Activated naive CD8-positive, alpha-beta T cell treated with anti-CD3 and anti-CD28 coated beads for 36 hours (primary cell): ENCODE measurements around the gene PRKCZ. TPM values are rescaled to one million over a fixed set of nuclear protein-coding genes. Genes with fewer than 3 reads are reported as not detected.

Experiments used
- DNase-seq: peaks from one replicate; pipeline ENCODE4 v3.0.0; 2021
- H3K27ac Mint-ChIP-seq: one replicate; pipeline ENCODE4 v1.8.0; 2022; ENCODE audit warnings: mild to moderate bottlenecking, moderate library complexity, mixed read lengths
- H3K27me3 Mint-ChIP-seq: one replicate; pipeline ENCODE4 v1.8.0; 2022; ENCODE audit warnings: mild to moderate bottlenecking, mixed read lengths
- H3K36me3 Mint-ChIP-seq: one replicate; pipeline ENCODE4 v1.8.0; 2021; ENCODE audit warnings: mild to moderate bottlenecking, mixed read lengths
- H3K4me1 Mint-ChIP-seq: one replicate; pipeline ENCODE4 v1.8.0; 2021; ENCODE audit warnings: mixed read lengths
- H3K4me3 Mint-ChIP-seq: one replicate; pipeline ENCODE4 v1.8.0; 2022; ENCODE audit warnings: mild to moderate bottlenecking, moderate library complexity, mixed read lengths
- H3K9me3 Mint-ChIP-seq: one replicate; pipeline ENCODE4 v1.8.0; 2022; ENCODE audit warnings: mixed read lengths
- total RNA-seq, 2 experiments: library from RNA; stranded (reverse); gene quantifications; one replicate each; pipeline ENCODE4 v1.2.3, GENCODE V29; 2021

PRKCZ gene
- total RNA-seq, 2 experiments from 2014 or later, result 11.1 to 13.0 TPM

- H3K4me3 Mint-ChIP-seq, result no peak overlapping the region
- no peaks in the 10 kb centered on the region for H3K9me3 Mint-ChIP-seq
- no peaks in the 10 kb centered on the region for H3K4me1 Mint-ChIP-seq
- no peaks in the 10 kb centered on the region for H3K36me3 Mint-ChIP-seq
- H3K27me3 Mint-ChIP-seq, result no peaks in the 10 kb centered on the region
- no peak overlapping the region for H3K27ac Mint-ChIP-seq
- no peak for DNase-seq
Observed at GRCh38 chr1:2032737-2033136, 17.5 kb upstream of the PRKCZ start.

- Mint-ChIP-seq H3K4me1 (no peaks in the 10 kb centered on the region), H3K9me3 (no peaks in the 10 kb centered on the region), H3K4me3 (no peak overlapping the region), H3K27me3 (no peaks in the 10 kb centered on the region), H3K36me3 (no peaks in the 10 kb centered on the region), H3K27ac (no peak overlapping the region)
- no peak for DNase-seq
Observed at GRCh38 chr1:2033165-2033564, 17.0 kb upstream of the PRKCZ start.

GRCh38 chr1:2036287-2036686, 13.9 kb upstream of the PRKCZ start:
- Mint-ChIP-seq H3K4me3 (no peak overlapping the region), H3K36me3 (no peaks in the 10 kb centered on the region), H3K27me3 (no peaks in the 10 kb centered on the region), H3K9me3 (no peaks in the 10 kb centered on the region), H3K4me1 (no peaks in the 10 kb centered on the region), H3K27ac (no peak overlapping the region)
- DNase-seq, result no peak

- H3K27me3 Mint-ChIP-seq, result no peaks in the 10 kb centered on the region
- H3K4me3 Mint-ChIP-seq, result no peak overlapping the region
- DNase-seq, result no peak
- no peaks in the 10 kb centered on the region for H3K4me1 Mint-ChIP-seq
- H3K9me3 Mint-ChIP-seq, result no peaks in the 10 kb centered on the region
- no peak overlapping the region for H3K27ac Mint-ChIP-seq
- H3K36me3 Mint-ChIP-seq, result no peaks in the 10 kb centered on the region
Observed at GRCh38 chr1:2037314-2037979, 12.8 kb upstream of the PRKCZ start.

- Mint-ChIP-seq H3K4me3 (no peak overlapping the region), H3K9me3 (no peaks in the 10 kb centered on the region), H3K27me3 (no peaks in the 10 kb centered on the region), H3K36me3 (no peaks in the 10 kb centered on the region), H3K4me1 (no peaks in the 10 kb centered on the region), H3K27ac (no peak overlapping the region)
- no peak for DNase-seq
Observed at GRCh38 chr1:2038229-2038628, 12.0 kb upstream of the PRKCZ start.

- Mint-ChIP-seq H3K4me3 (no peak overlapping the region), H3K27ac (no peak overlapping the region), H3K27me3 (no peaks in the 10 kb centered on the region), H3K9me3 (no peaks in the 10 kb centered on the region), H3K36me3 (no peaks in the 10 kb centered on the region), H3K4me1 (peaks cover 2% of the 10 kb centered on the region)
- no peak for DNase-seq
Observed at GRCh38 chr1:2039251-2039650, 11.0 kb upstream of the PRKCZ start.

GRCh38 chr1:2041305-2041704, 8.9 kb upstream of the PRKCZ start:
- no peaks in the 10 kb centered on the region for H3K9me3 Mint-ChIP-seq
- no peak for DNase-seq
- no peaks in the 10 kb centered on the region for H3K36me3 Mint-ChIP-seq
- H3K4me3 Mint-ChIP-seq, result no peak overlapping the region
- peaks cover 6% of the 10 kb centered on the region for H3K27me3 Mint-ChIP-seq
- H3K4me1 Mint-ChIP-seq, result peaks cover 8% of the 10 kb centered on the region
- no peak overlapping the region for H3K27ac Mint-ChIP-seq

GRCh38 chr1:2041887-2042286, 8.3 kb upstream of the PRKCZ start:
- Mint-ChIP-seq H3K27me3 (peaks cover 6% of the 10 kb centered on the region), H3K4me3 (no peak overlapping the region), H3K27ac (no peak overlapping the region), H3K9me3 (no peaks in the 10 kb centered on the region), H3K4me1 (peaks cover 8% of the 10 kb centered on the region), H3K36me3 (no peaks in the 10 kb centered on the region)
- no peak for DNase-seq

- H3K9me3 Mint-ChIP-seq, result no peaks in the 10 kb centered on the region
- H3K4me3 Mint-ChIP-seq, result no peak overlapping the region
- H3K27me3 Mint-ChIP-seq, result peaks cover 7% of the 10 kb centered on the region
- H3K4me1 Mint-ChIP-seq, result peaks cover 8% of the 10 kb centered on the region
- H3K36me3 Mint-ChIP-seq, result no peaks in the 10 kb centered on the region
- DNase-seq, result no peak
- no peak overlapping the region for H3K27ac Mint-ChIP-seq
Observed at GRCh38 chr1:2042830-2043773, 7.1 kb upstream of the PRKCZ start.

- Mint-ChIP-seq H3K9me3 (no peaks in the 10 kb centered on the region), H3K4me1 (peaks cover 8% of the 10 kb centered on the region), H3K4me3 (peak overlapping the region; percentile 60), H3K36me3 (no peaks in the 10 kb centered on the region), H3K27me3 (peaks cover 15% of the 10 kb centered on the region), H3K27ac (no peak overlapping the region)
- no peak for DNase-seq
Observed at GRCh38 chr1:2043886-2044285, 6.3 kb upstream of the PRKCZ start.

GRCh38 chr1:2044510-2045319, 5.5 kb upstream of the PRKCZ start:
- H3K27ac Mint-ChIP-seq, result peak overlapping the region; percentile 42
- H3K27me3 Mint-ChIP-seq, result peaks cover 21% of the 10 kb centered on the region
- no peaks in the 10 kb centered on the region for H3K9me3 Mint-ChIP-seq
- H3K36me3 Mint-ChIP-seq, result no peaks in the 10 kb centered on the region
- DNase-seq, result peak; percentile 89
- H3K4me3 Mint-ChIP-seq, result peak overlapping the region; percentile 69
- H3K4me1 Mint-ChIP-seq, result peaks cover 14% of the 10 kb centered on the region

GRCh38 chr1:2045468-2046173, 4.6 kb upstream of the PRKCZ start:
- H3K36me3 Mint-ChIP-seq, result no peaks in the 10 kb centered on the region
- peaks cover 14% of the 10 kb centered on the region for H3K4me1 Mint-ChIP-seq
- peak overlapping the region; percentile 10 for H3K27ac Mint-ChIP-seq
- DNase-seq, result no peak
- H3K27me3 Mint-ChIP-seq, result peaks cover 21% of the 10 kb centered on the region
- peak overlapping the region; percentile 69 for H3K4me3 Mint-ChIP-seq
- no peaks in the 10 kb centered on the region for H3K9me3 Mint-ChIP-seq

- Mint-ChIP-seq H3K9me3 (no peaks in the 10 kb centered on the region), H3K27ac (no peak overlapping the region), H3K27me3 (peaks cover 21% of the 10 kb centered on the region), H3K4me1 (peaks cover 14% of the 10 kb centered on the region), H3K4me3 (no peak overlapping the region), H3K36me3 (no peaks in the 10 kb centered on the region)
- DNase-seq, result peak; percentile 57
Observed at GRCh38 chr1:2046174-2046917, 3.9 kb upstream of the PRKCZ start.
